ENCODE data around the gene EFNA3.

The EFNA3 gene

DNA sequence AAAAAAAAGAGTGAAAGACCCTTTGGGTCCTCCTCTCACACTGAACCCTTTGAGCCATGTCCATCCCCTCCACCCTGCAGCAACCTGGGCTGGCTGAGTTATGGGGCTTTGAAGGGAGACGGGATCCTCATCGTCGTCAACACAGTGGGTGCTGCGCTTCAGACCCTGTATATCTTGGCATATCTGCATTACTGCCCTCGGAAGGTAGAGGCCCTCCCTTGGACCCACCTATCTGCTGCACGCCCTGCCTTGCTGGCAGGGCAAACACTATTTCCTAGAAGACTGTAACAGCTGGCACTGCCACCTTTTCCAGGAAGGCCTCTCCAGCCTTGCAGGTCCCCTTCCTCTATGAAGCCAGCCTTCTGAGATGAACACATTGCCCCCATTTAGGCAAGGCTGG lies 58.1 kb downstream of the EFNA3 start:
- DNase-seq: no peak
